Lower lobe of right lung (tissue), 2 donors: ENCODE data around the gene DYRK1A. TPM values are rescaled to one million over a fixed set of nuclear protein-coding genes. Genes with fewer than 3 reads are reported as not detected.

ENCODE experiments used
- ATAC-seq, 2 donors: fragments of 200-7000 bp; cut with Tn5 transposase; one replicate each; pipeline ENCODE4 v1.9.1; 2020 to 2022; ENCODE audit warnings: mild to moderate bottlenecking in 2 of 2, moderate library complexity in 2 of 2
- DNase-seq: peaks from one replicate; pipeline ENCODE4 v3.0.0-alpha.2; 2020
- H3K27ac ChIP-seq: fragments of 200-600 bp; one replicate; pipeline ENCODE4 v1.8.0; 2022
- H3K27me3 ChIP-seq: fragments of 200-600 bp; one replicate; pipeline ENCODE4 v1.8.0; 2022; ENCODE audit warnings: low read depth
- H3K36me3 ChIP-seq: fragments of 200-600 bp; one replicate; pipeline ENCODE4 v1.8.0; 2022; ENCODE audit warnings: mild to moderate bottlenecking
- H3K4me1 ChIP-seq: fragments of 200-600 bp; one replicate; pipeline ENCODE4 v1.8.0; 2022
- H3K4me3 ChIP-seq: fragments of 200-600 bp; one replicate; pipeline ENCODE4 v1.8.0; 2022; ENCODE audit warnings: mild to moderate bottlenecking
- H3K9me3 ChIP-seq: fragments of 200-600 bp; one replicate; pipeline ENCODE4 v1.8.0; 2022
- CTCF ChIP-seq: fragments of 200-600 bp; IDR thresholded peaks from one replicate; pipeline ENCODE4 v1.8.0; 2022; ENCODE audit warnings: antibody characterized with exemption, mild to moderate bottlenecking
- intact Hi-C: fragments of 100-400 bp; cut with DNase I; formaldehyde crosslinking; loops from one replicate; pipeline ENCODE4 v1.11.0; 2022
- total RNA-seq: library from RNA; stranded (reverse); fragmentation: NEBNext Ultra II Directional; extraction: Animal tissue kit (Norgen Biotek cat#: 25700); gene quantifications from one replicate; pipeline ENCODE4 v1.2.1, GENCODE V29; 2021
- donor health status: DM: no; HTN: yes; CAD: no; lungs with severe emphysema.

The DYRK1A gene
- total RNA-seq, 1 donor from 2014 or later: 67.7 TPM

- H3K27me3 ChIP-seq: no peaks in the 10 kb centered on the region
- H3K9me3 ChIP-seq: no peaks in the 10 kb centered on the region
- no peak for ATAC-seq
- intact Hi-C loops: no loop called here
- no peak for DNase-seq
- no peak for TF ChIP-seq CTCF
- H3K36me3 ChIP-seq: peaks cover 70% of the 10 kb centered on the region
- no peak overlapping the region for H3K27ac ChIP-seq
- H3K4me3 ChIP-seq: no peak overlapping the region
- no peaks in the 10 kb centered on the region for H3K4me1 ChIP-seq
Measured at GRCh38 chr21:37502947-37503346, 136.4 kb downstream of the DYRK1A start.

GRCh38 chr21:37503848-37504467 lies 137.4 kb downstream of the DYRK1A start:
- intact Hi-C loops: no loop called here
- Histone ChIP-seq H3K4me3 (no peak overlapping the region), H3K36me3 (peaks cover 71% of the 10 kb centered on the region), H3K27ac (no peak overlapping the region), H3K27me3 (no peaks in the 10 kb centered on the region), H3K4me1 (no peaks in the 10 kb centered on the region), H3K9me3 (no peaks in the 10 kb centered on the region)
- ATAC-seq (no peak), DNase-seq (no peak)
- TF ChIP-seq CTCF: no peak

- Histone ChIP-seq H3K27ac (no peak overlapping the region), H3K36me3 (peaks cover 83% of the 10 kb centered on the region), H3K4me1 (no peaks in the 10 kb centered on the region), H3K27me3 (no peaks in the 10 kb centered on the region), H3K4me3 (no peak overlapping the region), H3K9me3 (no peaks in the 10 kb centered on the region)
- ATAC-seq: no peak
- intact Hi-C loops: no loop called here
- no peak for DNase-seq
- no peak for TF ChIP-seq CTCF
Measured at GRCh38 chr21:37505963-37506362, 139.4 kb downstream of the DYRK1A start.

GRCh38 chr21:37507716-37508115 lies 141.1 kb downstream of the DYRK1A start:
- intact Hi-C loops: no loop called here
- Histone ChIP-seq H3K9me3 (no peaks in the 10 kb centered on the region), H3K27ac (no peak overlapping the region), H3K4me1 (no peaks in the 10 kb centered on the region), H3K36me3 (peaks cover 95% of the 10 kb centered on the region), H3K4me3 (no peak overlapping the region), H3K27me3 (no peaks in the 10 kb centered on the region)
- ATAC-seq (no peak), DNase-seq (no peak)
- TF ChIP-seq CTCF: no peak

- no peak for TF ChIP-seq CTCF
- Histone ChIP-seq H3K36me3 (peaks cover 99% of the 10 kb centered on the region), H3K9me3 (no peaks in the 10 kb centered on the region), H3K4me3 (no peak overlapping the region), H3K27ac (no peak overlapping the region), H3K4me1 (no peaks in the 10 kb centered on the region), H3K27me3 (no peaks in the 10 kb centered on the region)
- no peak for ATAC-seq
- intact Hi-C loops: no loop called here
- DNase-seq: no peak
Measured at GRCh38 chr21:37508341-37508740, 141.8 kb downstream of the DYRK1A start.
